Mesenchymal stem cell (in vitro differentiated cells and primary cell): ENCODE measurements around the gene ASAH2.

Experiments used
- DNase-seq: peaks from one replicate; pipeline ENCODE4 v3.0.0-alpha.2; 2013
- H2AFZ ChIP-seq: one replicate; pipeline ENCODE4 v1.6.1; 2013; ENCODE audit warnings: low read depth, mild to moderate bottlenecking, control low read depth, inconsistent platforms, low read length, moderate library complexity
- H2AK5ac ChIP-seq: 2 replicates; pipeline ENCODE4 v1.6.1; 2013; ENCODE audit warnings: low read length, moderate library complexity, mild to moderate bottlenecking, inconsistent platforms; ENCODE audit not compliant: severe bottlenecking
- H2BK120ac ChIP-seq: one replicate; pipeline ENCODE4 v1.6.1; 2013; ENCODE audit warnings: low read depth, mild to moderate bottlenecking, inconsistent platforms, low read length, moderate library complexity
- H2BK12ac ChIP-seq, 2 experiments: one replicate each; pipeline ENCODE4 v1.6.1; 2013; ENCODE audit warnings: inconsistent platforms in 2 of 2, low read length in 2 of 2, mild to moderate bottlenecking in 2 of 2, moderate library complexity in 2 of 2, control low read depth in 1 of 2
- H2BK15ac ChIP-seq: one replicate; pipeline ENCODE4 v1.6.1; 2013; ENCODE audit warnings: mild to moderate bottlenecking, low read depth, inconsistent platforms; ENCODE audit not compliant: poor library complexity, severe bottlenecking
- H2BK5ac ChIP-seq: 2 replicates; pipeline ENCODE4 v1.6.1; 2013; ENCODE audit warnings: low read depth, mild to moderate bottlenecking, low read length, control low read depth, inconsistent platforms; ENCODE audit not compliant: poor library complexity, severe bottlenecking
- H3K14ac ChIP-seq, 2 experiments: one replicate each; pipeline ENCODE4 v1.6.1; 2013; ENCODE audit warnings: inconsistent platforms in 2 of 2, low read length in 2 of 2, control low read depth in 1 of 2, mild to moderate bottlenecking in 1 of 2, moderate library complexity in 1 of 2
- H3K18ac ChIP-seq, 2 experiments: one replicate each; pipeline ENCODE4 v1.6.1; 2013; ENCODE audit warnings: inconsistent platforms in 2 of 2, low read length in 2 of 2, control low read depth in 1 of 2, low read depth in 1 of 2, mild to moderate bottlenecking in 1 of 2
- H3K23ac ChIP-seq, 2 experiments: one replicate each; pipeline ENCODE4 v1.6.1; 2013; ENCODE audit warnings: inconsistent platforms in 2 of 2, low read length in 2 of 2, mild to moderate bottlenecking in 2 of 2, moderate library complexity in 2 of 2, control low read depth in 1 of 2
- H3K27ac ChIP-seq: 2 replicates; pipeline ENCODE4 v1.5.1; 2013; ENCODE audit warnings: mild to moderate bottlenecking, moderate library complexity, low read length, control low read depth, inconsistent platforms; ENCODE audit not compliant: poor library complexity, severe bottlenecking
- H3K27me3 ChIP-seq, 2 experiments: 2 replicates each; pipeline versions ENCODE4 v1.6.1 to v1.7.0; 2013; ENCODE audit warnings: low read length in 2 of 2, mild to moderate bottlenecking in 2 of 2, moderate library complexity in 2 of 2, control low read depth in 1 of 2, inconsistent platforms in 1 of 2; ENCODE audit not compliant: control insufficient read depth in 1 of 2, insufficient read depth in 1 of 2
- H3K36me3 ChIP-seq, 2 experiments: 2 replicates each; pipeline versions ENCODE4 v1.6.1 to v1.7.0; 2013; ENCODE audit warnings: low read length in 2 of 2, control low read depth in 1 of 2, inconsistent platforms in 1 of 2, low read depth in 1 of 2, mild to moderate bottlenecking in 1 of 2; ENCODE audit not compliant: insufficient read depth in 2 of 2, control insufficient read depth in 1 of 2
- H3K4ac ChIP-seq, 2 experiments: one replicate each; pipeline ENCODE4 v1.6.1; 2013; ENCODE audit warnings: inconsistent platforms in 2 of 2, low read length in 2 of 2, mild to moderate bottlenecking in 2 of 2, moderate library complexity in 2 of 2, control low read depth in 1 of 2, low read depth in 1 of 2
- H3K4me1 ChIP-seq: 2 replicates; pipeline ENCODE4 v1.6.1; 2013; ENCODE audit warnings: low read depth, low read length, control low read depth; ENCODE audit not compliant: control insufficient read depth, insufficient read depth
- H3K4me2 ChIP-seq: 2 replicates; pipeline ENCODE4 v1.6.1; 2013; ENCODE audit warnings: low read length, mild to moderate bottlenecking, inconsistent platforms; ENCODE audit not compliant: poor library complexity, severe bottlenecking
- H3K4me3 ChIP-seq, 2 experiments: 2 replicates each; pipeline versions ENCODE4 v1.5.1 to v1.7.0; 2013; ENCODE audit warnings: low read length in 2 of 2, mild to moderate bottlenecking in 2 of 2, control low read depth in 1 of 2, low read depth in 1 of 2; ENCODE audit not compliant: insufficient read depth in 1 of 2
- H3K79me1 ChIP-seq: replicated peaks from 2 replicates; pipeline ENCODE4 v1.6.1; 2013; ENCODE audit warnings: mild to moderate bottlenecking, control low read depth, low read length, inconsistent platforms; ENCODE audit not compliant: poor library complexity, severe bottlenecking
- H3K9ac ChIP-seq: 2 replicates; pipeline ENCODE4 v1.7.0; 2013; ENCODE audit warnings: mild to moderate bottlenecking, low read length, moderate library complexity
- H3K9me3 ChIP-seq: 2 replicates; pipeline ENCODE4 v1.7.0; 2013; ENCODE audit warnings: mild to moderate bottlenecking, low read length; ENCODE audit not compliant: control insufficient read depth
- H4K8ac ChIP-seq: one replicate; pipeline ENCODE4 v1.6.1; 2013; ENCODE audit warnings: inconsistent platforms, mild to moderate bottlenecking, low read length, moderate library complexity
- H4K91ac ChIP-seq: one replicate; pipeline ENCODE4 v1.6.1; 2013; ENCODE audit warnings: mild to moderate bottlenecking, low read length, inconsistent platforms
- WGBS: methylation state at CpG from one replicate; pipeline ENCODE4 v1.1.7; 2013; ENCODE audit warnings: mixed read lengths; 5-methylcytosine and 5-hydroxymethylcytosine counted together

ASAH2 gene

DNA sequence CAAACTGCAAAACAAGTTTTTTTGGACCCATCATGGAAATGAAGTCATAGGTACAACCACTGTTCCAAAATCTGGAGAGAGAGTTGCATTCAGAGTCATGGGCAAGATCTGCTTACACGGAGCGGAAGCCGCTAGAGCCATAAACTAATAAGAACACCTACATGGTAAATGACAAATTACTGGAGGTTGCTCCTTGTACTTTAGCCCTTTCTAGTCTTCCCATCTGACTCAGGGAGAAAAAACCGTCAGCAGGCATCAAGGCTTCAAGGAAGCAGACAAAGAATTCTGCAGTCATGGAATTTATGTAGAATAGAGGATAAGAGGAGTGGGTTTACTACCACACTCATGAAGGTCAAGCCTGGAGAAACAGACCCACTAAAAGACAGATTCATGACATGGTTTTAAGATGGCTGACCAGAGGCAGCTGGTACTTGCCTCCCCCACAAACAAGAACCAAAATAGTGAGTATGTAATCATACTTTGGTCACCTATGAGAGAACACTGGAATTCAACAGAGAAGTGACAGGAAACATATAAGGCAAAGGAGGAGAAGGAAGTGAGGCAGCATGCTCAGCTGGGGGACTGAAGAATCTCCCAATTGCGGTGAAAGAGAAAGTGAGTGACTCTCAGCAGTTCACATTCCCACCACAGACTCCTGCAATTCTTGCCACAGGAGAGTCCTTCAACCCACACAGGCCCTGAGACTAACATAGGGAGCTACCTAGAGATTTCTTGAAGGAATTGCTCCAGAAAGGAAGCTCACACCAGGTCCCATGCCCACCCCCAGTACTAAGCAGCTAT, 42.4 kb upstream of the ASAH2 start:
- 83% methylated on average over 5 of the region's 5 CpGs for WGBS
- no peak overlapping the region for H2BK120ac ChIP-seq
- no peak overlapping the region for H3K14ac ChIP-seq
- no peaks in the 10 kb centered on the region for H3K27me3 ChIP-seq
- H4K91ac ChIP-seq = no peak overlapping the region
- no peak overlapping the region for H3K23ac ChIP-seq
- peaks cover 0 to 3% of the 10 kb centered on the region in 2 experiments for H3K36me3 ChIP-seq
- H3K9ac ChIP-seq = no peak overlapping the region
- H3K4me3 ChIP-seq = no peak overlapping the region
- H3K9me3 ChIP-seq = peaks cover 8% of the 10 kb centered on the region
- H3K4me2 ChIP-seq = no peak overlapping the region
- DNase-seq = no peak
- no peak overlapping the region for H4K8ac ChIP-seq
- no peaks in the 10 kb centered on the region for H3K79me1 ChIP-seq
- H3K4me1 ChIP-seq = no peaks in the 10 kb centered on the region
- H2AK5ac ChIP-seq = no peak overlapping the region
- H2BK5ac ChIP-seq = no peak overlapping the region
- H3K18ac ChIP-seq = no peak overlapping the region
- no peak overlapping the region for H2BK12ac ChIP-seq
- H3K27ac ChIP-seq = no peak overlapping the region
- no peak overlapping the region for H2BK15ac ChIP-seq
- no peak overlapping the region for H3K4ac ChIP-seq
- H2AFZ ChIP-seq = no peak overlapping the region

DNA sequence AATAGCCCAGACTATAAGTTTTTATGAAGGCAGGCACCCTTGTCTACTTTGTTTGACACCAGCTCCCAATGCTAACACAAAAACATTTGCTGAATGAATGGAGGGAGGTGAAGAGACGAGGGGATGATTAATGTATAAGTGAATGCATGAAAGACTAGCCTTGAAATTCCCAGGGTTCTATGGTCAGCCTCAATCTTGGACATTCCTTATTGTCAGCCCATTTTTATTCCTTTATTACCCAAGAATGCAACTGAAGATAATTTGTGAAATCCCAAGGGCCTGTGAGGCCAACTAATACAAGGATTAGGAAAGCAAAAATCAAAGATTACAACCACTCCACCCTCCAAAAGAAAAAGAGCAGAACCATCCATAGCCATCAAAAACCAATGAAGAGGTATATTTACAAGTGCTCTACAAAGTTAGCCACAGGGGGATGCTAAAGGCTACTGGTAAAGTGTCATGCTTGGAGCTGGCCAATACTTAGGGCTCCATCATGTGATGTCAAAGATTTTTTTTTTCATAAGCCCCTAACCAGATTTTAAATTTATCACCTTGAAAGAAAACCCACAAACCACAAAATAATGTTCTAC, 40.0 kb upstream of the ASAH2 start:
- Histone ChIP-seq H3K9me3 (no peaks in the 10 kb centered on the region), H3K14ac (no peak overlapping the region), H3K18ac (no peak overlapping the region), H3K79me1 (no peaks in the 10 kb centered on the region), H2BK5ac (no peak overlapping the region), H4K8ac (no peak overlapping the region), H3K4me1 (no peaks in the 10 kb centered on the region), H3K4me3 (no peak overlapping the region), H2AK5ac (no peak overlapping the region), H3K4ac (no peak overlapping the region), H3K27ac (no peak overlapping the region), H4K91ac (no peak overlapping the region), H2BK120ac (no peak overlapping the region), H3K27me3 (no peaks in the 10 kb centered on the region), H2BK12ac (no peak overlapping the region), H3K9ac (no peak overlapping the region), H3K23ac (no peak overlapping the region), H2BK15ac (no peak overlapping the region), H2AFZ (no peak overlapping the region), H3K4me2 (no peak overlapping the region), H3K36me3 (peaks cover 0 to 3% of the 10 kb centered on the region in 2 experiments)
- peak; percentile 18 for DNase-seq
- no CpG with 5 or more reads among the region's 1 CpG for WGBS

- no peak overlapping the region for H4K91ac ChIP-seq
- no peak overlapping the region for H2AFZ ChIP-seq
- no peak overlapping the region for H2BK15ac ChIP-seq
- no peak overlapping the region for H3K4me3 ChIP-seq
- H3K79me1 ChIP-seq = no peaks in the 10 kb centered on the region
- H3K4ac ChIP-seq = no peak overlapping the region
- no peak for DNase-seq
- H2BK12ac ChIP-seq = no peak overlapping the region
- H3K18ac ChIP-seq = no peak overlapping the region
- H3K4me2 ChIP-seq = no peak overlapping the region
- no peak overlapping the region for H3K9ac ChIP-seq
- no peaks in the 10 kb centered on the region for H3K4me1 ChIP-seq
- H2BK5ac ChIP-seq = no peak overlapping the region
- no peak overlapping the region for H2AK5ac ChIP-seq
- 83% methylated on average over 3 of the region's 6 CpGs for WGBS
- no peak overlapping the region for H3K14ac ChIP-seq
- H3K27ac ChIP-seq = no peak overlapping the region
- no peak overlapping the region for H4K8ac ChIP-seq
- no peak overlapping the region for H2BK120ac ChIP-seq
- no peak overlapping the region for H3K23ac ChIP-seq
- no peaks in the 10 kb centered on the region for H3K36me3 ChIP-seq
- H3K9me3 ChIP-seq = no peaks in the 10 kb centered on the region
- H3K27me3 ChIP-seq = peaks cover 0 to 6% of the 10 kb centered on the region in 2 experiments
Measured at GRCh38 chr10:50289196-50289595, 37.9 kb upstream of the ASAH2 start.

- Histone ChIP-seq H3K36me3 (no peaks in the 10 kb centered on the region), H2AFZ (no peak overlapping the region), H3K18ac (no peak overlapping the region), H3K27me3 (peaks cover 0 to 7% of the 10 kb centered on the region in 2 experiments), H3K9me3 (no peaks in the 10 kb centered on the region), H3K4ac (no peak overlapping the region), H3K9ac (peak overlapping the region; percentile 28), H2BK15ac (no peak overlapping the region), H2BK120ac (no peak overlapping the region), H3K4me1 (no peaks in the 10 kb centered on the region), H3K14ac (no peak overlapping the region), H3K23ac (no peak overlapping the region), H2BK12ac (no peak overlapping the region), H3K79me1 (no peaks in the 10 kb centered on the region), H3K4me2 (no peak overlapping the region), H2BK5ac (no peak overlapping the region), H4K91ac (no peak overlapping the region), H2AK5ac (no peak overlapping the region), H3K27ac (no peak overlapping the region), H4K8ac (no peak overlapping the region), H3K4me3 (peak overlapping the region in 1 of 2 experiments; percentile 39)
- no peak for DNase-seq
- 87% methylated on average over 9 of the region's 9 CpGs for WGBS
Measured at GRCh38 chr10:50286996-50287803, 35.9 kb upstream of the ASAH2 start.
